NCI-H524 (cell line): ENCODE measurements around the gene TLCD3A.
"Not testable (repeated sequence)": the region's sequence is repeated elsewhere in the genome, so short reads cannot be mapped to it uniquely, and the experiment has no call there.

Experiments
- DNase-seq, 2 experiments: peaks; one replicate each; lab custom pipeline; 2025; lab: John Stamatoyannopoulos, UW

TLCD3A gene

DNA sequence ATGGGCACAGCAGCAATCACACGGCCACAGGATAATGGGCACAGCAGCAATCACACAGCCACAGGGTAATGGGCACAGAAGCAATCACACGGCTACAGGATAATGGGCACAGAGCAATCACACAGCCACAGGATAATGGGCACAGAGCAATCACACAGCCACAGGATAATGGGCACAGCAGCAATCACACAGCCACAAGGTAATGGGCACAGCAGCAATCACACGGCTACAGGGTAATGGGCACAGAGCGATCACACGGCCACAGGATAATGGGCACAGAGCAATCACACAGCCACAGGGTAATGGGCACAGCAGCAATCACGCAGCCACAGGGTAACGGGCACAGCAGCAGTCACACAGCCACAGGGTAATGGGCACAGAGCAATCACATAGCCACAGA is 17.0 kb downstream of the TLCD3A start:
- not testable (repeated sequence) for DNase-seq

DNA sequence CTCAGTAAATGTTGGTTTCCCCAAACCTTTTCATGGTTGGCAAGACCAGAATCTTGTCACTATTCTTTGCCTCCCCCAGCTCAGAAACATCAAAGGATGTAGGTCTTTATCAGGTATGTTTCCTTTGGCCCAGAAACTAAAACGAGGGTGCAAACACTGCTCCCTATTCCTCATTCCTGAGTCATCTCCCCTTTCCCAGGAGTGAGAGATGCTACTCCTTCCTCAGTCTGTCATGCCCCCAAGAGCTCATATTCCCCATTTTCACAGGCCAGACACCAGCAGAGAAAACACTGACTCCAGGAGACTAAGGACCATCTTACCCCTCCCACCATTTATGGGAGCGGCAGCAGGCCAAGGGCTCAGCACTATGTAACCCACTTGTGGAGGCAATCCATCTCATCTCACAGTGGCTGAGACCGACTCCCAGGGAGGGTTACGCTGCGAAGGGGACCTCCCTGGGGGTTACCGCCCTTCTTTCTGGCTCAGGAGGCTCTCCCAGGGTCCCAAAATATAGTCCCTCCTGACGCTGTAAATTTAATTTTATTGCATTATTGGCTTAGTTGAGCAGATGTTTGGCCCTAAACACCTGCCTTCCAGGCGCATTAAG is 18.1 kb downstream of the TLCD3A start:
- no peak for DNase-seq

GRCh38 chr17:751269-752001 is 19.0 kb downstream of the TLCD3A start:
- DNase-seq: peak in 1 of 2 experiments; percentile 44

GRCh38 chr17:752002-752619 is 19.7 kb downstream of the TLCD3A start, which contains the start of gene GEMIN4:
GEMIN4 (minus strand) TSS chr17:752264; CDS start chr17:752142, 122 bp downstream.
- DNase-seq: peak; percentile 77 to 88

DNA sequence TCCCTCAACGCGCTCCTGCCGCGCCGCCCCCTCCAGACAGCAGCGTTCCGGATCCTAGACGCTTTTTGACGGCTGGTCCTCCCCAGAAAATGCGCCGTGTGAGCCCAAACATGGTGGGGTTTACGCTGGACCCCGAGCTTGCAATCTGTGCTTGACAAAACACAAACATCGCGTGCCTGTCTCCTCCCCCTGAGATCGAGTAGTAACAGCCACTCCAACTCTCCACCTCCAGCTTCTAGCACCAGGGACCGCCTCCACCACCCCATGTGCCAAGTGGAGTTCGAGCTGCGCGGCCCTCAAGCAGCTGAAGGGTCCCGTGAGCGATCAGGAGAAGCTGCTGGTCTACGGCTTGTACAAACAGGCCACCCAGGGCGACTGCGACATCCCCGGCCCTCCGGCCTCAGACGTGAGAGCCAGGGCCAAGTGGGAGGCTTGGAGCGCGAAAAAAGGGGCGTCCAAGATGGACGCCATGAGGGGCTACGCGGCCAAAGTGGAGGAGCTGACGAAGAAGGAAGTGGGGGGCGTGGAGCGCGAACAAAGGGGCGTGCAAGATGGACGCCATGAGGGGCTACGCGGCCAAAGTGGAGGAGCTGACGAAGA is 20.3 kb downstream of the TLCD3A start:
- peak in 1 of 2 experiments; percentile 36 for DNase-seq

DNA sequence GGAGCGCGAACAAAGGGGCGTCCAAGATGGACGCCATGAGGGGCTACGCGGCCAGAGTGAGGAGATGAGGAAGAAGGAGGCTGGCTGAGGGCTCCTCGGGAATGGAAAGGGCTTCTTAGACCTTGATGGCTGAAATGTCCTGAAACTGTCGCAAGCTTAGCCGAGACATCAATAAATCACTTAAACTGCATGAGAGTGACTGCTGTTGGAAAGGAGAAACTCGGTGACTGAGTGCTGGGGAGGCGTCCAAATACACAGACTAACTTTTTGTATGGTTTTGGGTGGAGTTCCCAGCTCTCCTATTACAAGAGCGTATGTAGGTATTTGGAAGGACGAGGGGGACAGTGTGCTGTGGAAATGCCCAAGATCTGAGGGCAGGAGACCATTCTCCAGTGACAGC is 21.0 kb downstream of the TLCD3A start:
- no peak for DNase-seq

DNA sequence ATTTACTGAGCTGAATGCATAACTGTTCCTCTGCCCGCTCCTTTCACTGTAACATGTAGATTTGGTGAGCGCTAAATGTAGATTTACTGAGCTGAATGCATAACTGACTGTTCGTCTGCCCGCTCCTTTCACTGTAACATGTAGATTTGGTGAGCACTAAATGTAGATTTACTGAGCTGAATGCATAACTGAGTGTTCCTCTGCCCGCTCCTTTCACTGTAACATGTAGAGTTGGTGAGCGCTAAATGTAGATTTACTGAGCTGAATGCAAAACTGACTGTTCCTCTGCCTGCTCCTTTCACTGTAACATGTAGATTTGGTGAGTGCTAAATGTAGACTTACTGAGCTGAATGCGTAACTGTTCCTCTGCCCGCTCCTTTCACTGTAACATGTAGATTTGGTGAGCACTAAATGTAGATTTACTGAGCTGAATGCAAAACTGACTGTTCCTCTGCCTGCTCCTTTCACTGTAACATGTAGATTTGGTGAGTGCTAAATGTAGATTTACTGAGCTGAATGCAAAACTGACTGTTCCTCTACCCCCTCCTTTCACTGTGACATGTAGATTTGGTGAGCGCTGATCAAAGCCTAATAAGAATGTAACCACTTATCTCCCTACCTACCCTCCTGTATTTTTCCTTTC is 23.0 kb downstream of the TLCD3A start:
- not testable (repeated sequence) for DNase-seq

GRCh38 chr17:756010-756567 is 23.7 kb downstream of the TLCD3A start:
- not testable (repeated sequence) for DNase-seq

GRCh38 chr17:759964-760363 is 27.6 kb downstream of the TLCD3A start:
- DNase-seq: no peak

DNA sequence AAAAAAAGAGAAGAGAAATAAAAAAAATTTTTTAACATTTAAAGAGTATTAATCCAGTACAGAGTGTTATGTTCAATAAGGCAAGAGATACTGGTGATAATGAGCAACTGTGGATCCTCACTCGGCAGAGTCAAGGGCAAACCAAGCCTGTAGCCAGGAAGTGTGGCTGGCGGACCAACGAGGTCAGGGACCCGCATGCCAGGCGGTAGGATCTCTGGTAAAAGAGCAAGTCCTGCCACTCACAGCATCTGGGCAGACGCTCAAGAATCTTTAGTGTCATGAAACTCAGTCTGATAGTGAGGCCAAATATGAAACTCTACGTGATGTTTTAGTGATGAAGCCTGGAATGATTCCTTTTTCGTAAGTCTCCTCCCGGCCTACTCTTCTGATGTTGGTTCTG is 28.0 kb downstream of the TLCD3A start:
- DNase-seq: no peak

GRCh38 chr17:767076-767475 is 34.7 kb downstream of the TLCD3A start:
- DNase-seq: no peak

GRCh38 chr17:773016-773415 is 40.6 kb downstream of the TLCD3A start:
- no peak for DNase-seq

DNA sequence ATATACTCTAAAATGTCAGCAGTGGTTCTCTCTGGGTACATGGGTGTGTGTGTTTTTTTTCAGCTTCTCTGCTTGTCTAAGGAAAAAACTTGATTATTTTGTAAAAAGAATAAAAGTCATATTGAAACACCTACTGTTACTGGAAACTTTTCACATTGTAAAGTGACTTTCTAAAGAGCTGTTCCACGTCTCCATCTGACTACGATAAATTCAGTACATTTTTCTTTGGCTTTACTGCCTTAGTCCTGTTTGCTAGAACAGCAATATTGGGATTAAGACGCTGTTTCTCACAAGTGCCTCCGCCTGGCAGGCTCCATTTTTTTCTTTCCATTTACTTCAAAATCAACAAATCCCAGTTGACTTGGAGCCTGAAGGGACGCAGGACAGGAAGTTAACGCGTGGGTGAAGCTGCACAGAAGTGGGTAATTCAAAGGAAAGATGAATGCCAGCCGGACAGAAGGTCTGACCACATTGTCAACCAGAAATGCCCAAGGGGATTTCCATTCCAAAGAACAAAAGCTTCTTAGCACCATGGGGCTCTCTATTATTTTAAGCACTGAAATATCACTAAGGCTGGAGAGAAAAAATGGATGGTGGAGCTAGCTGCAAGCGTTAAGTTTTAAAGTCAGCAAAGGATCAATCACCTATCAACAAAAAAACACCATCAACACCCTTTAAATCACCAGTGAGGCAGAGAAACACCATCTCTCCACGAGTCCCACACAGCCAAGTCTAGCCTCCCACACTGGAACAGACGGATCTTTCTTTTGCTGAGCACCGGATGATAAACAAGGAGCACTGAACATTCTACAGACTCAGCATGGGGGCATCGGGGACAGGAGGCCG is 41.3 kb downstream of the TLCD3A start:
- DNase-seq: no peak

- no peak for DNase-seq
Observed at GRCh38 chr17:774313-774584, 41.9 kb downstream of the TLCD3A start.

DNA sequence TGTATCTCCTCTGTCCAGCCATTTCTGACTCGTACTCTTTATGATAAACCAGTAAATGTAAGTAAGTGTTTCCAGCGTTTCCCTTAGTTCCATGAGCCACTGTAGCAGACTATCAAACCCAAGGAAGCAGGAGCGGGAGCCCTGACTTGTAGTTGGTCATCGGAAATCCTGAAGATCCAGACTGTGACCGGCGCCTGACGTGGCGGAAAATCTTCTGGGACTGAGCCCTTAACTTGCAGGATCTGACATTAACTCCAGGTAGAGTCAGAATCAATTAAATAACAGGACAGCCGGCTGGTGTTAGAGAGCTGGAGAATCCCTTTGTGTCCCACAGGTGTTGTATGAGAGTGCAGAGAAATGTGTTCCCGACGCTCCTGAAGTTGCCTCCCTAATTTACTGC is 45.7 kb downstream of the TLCD3A start:
- no peak for DNase-seq

- peak; percentile 68 to 79 for DNase-seq
Observed at GRCh38 chr17:781805-782731, 49.7 kb downstream of the TLCD3A start, which contains the start of the genes GLOD4 and MRM3. GLOD4 (minus strand) TSS chr17:782280; CDS start chr17:782255, 25 bp downstream. MRM3 (plus strand) TSS chr17:782353; CDS start chr17:782379, 26 bp downstream.

DNA sequence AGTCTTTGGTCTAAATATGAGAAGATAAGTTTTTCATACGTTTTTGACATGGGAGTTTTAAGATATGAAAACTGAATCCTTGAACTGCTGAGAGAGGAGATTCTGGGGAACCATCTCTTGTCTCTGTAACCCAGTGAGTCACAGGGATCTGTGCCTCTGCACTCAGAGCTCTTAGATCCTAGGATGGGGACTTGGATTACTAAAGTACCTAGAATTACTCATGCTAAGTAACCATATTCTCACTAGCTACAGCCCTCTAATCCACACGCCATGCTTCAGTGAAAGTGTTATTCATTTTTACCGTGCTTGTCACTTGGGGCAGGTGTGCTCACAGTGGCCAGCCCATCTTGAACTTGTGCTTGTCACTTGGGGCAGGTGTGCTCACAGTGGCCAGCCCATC is 51.7 kb downstream of the TLCD3A start:
- no peak for DNase-seq

- DNase-seq: not testable (repeated sequence)
Observed at GRCh38 chr17:785901-786300, 53.5 kb downstream of the TLCD3A start.

GRCh38 chr17:787641-788221 is 55.3 kb downstream of the TLCD3A start:
- DNase-seq: no peak

- DNase-seq: no peak
Observed at GRCh38 chr17:788551-788950, 56.2 kb downstream of the TLCD3A start.
